DOHH2 (cell line): ENCODE results near the gene KNTC1.

ENCODE experiments used
- EZH2phosphoT487 ChIP-seq: fragments of 200-600 bp; sonication (generic); IDR thresholded peaks from 2 replicates; pipeline ENCODE4 v1.6.1; 2017; ENCODE audit warnings: borderline replicate concordance, mild to moderate bottlenecking, antibody characterized with exemption, low read length, moderate library complexity, mixed read lengths
- TF ChIP-seq, protein P1 (sequence below): fragments of 200-600 bp; sonication (generic); IDR thresholded peaks from one replicate; pipeline ENCODE4 v1.5.1; 2014; ENCODE audit warnings: antibody characterized with exemption, mild to moderate bottlenecking, low read depth, low read length; ENCODE audit not compliant: poor library complexity, severe bottlenecking

DNA sequence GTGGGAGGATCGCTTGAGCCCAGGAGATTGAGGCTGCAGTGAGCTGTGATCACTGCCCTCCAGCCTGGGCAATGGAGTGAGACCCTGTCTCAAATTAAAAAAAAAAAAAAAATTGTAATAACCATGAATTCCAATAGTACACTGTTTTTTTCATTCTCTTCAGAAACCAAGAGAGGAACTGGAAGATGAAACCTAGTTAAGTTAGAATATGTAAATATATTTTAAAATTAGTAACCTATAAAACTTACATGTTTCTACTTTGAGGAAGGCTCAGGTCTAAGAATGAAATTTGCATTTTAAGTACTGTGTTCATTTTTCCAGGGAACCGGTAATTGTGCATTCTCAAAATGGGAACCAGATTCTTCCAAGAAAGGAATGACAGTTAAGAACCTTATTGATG is 18.8 kb downstream of the KNTC1 start:
- TF ChIP-seq, protein P1, sequence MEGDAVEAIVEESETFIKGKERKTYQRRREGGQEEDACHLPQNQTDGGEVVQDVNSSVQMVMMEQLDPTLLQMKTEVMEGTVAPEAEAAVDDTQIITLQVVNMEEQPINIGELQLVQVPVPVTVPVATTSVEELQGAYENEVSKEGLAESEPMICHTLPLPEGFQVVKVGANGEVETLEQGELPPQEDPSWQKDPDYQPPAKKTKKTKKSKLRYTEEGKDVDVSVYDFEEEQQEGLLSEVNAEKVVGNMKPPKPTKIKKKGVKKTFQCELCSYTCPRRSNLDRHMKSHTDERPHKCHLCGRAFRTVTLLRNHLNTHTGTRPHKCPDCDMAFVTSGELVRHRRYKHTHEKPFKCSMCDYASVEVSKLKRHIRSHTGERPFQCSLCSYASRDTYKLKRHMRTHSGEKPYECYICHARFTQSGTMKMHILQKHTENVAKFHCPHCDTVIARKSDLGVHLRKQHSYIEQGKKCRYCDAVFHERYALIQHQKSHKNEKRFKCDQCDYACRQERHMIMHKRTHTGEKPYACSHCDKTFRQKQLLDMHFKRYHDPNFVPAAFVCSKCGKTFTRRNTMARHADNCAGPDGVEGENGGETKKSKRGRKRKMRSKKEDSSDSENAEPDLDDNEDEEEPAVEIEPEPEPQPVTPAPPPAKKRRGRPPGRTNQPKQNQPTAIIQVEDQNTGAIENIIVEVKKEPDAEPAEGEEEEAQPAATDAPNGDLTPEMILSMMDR = no peak
- no peak for TF ChIP-seq EZH2phosphoT487
